Sciatic nerve (tissue), 2 donors: ENCODE data around the gene RASIP1. TPM values are rescaled to one million over a fixed set of nuclear protein-coding genes. Genes with fewer than 3 reads are reported as not detected.
"Not testable (repeated sequence)": the region's sequence is repeated elsewhere in the genome, so short reads cannot be mapped to it uniquely, and the experiment has no call there.

ENCODE experiments used
- ATAC-seq: fragments of 200-7000 bp; cut with Tn5 transposase; one replicate; pipeline ENCODE4 v1.9.1; 2020; ENCODE audit warnings: mild to moderate bottlenecking, moderate library complexity
- DNase-seq: peaks from one replicate; pipeline ENCODE4 v3.0.0-alpha.2; 2020; ENCODE audit warnings: low spot score
- intact Hi-C: fragments of 100-400 bp; cut with DNase I; formaldehyde crosslinking; loops from one replicate; pipeline ENCODE4 v1.14.2; 2022
- total RNA-seq: library from RNA; stranded (reverse); fragmentation: NEBNext Ultra II Directional; extraction: Animal tissue kit (Norgen Biotek cat#: 25700); gene quantifications from one replicate; pipeline ENCODE4 v1.2.1, GENCODE V29; 2021
- donor health status: DM: no; HTN: no; CAD: no.
- donor health status: DM: no; HTN: no; CAD: no.

RASIP1 gene
- total RNA-seq, 1 donor from 2014 or later: 28.0 TPM

- DNase-seq: no peak
- no peak for ATAC-seq
- intact Hi-C loops: no loop called here
These were observed 826 bp downstream of the RASIP1 start for GRCh38 chr19:48739404-48740163.

- intact Hi-C loops: no loop called here
- peak; percentile 91 for ATAC-seq
- peak; percentile 96 for DNase-seq
These were observed 1.6 kb downstream of the RASIP1 start for GRCh38 chr19:48738557-48739403.

GRCh38 chr19:48737360-48737998 is 2.9 kb downstream of the RASIP1 start:
- ATAC-seq (peak; percentile 1), DNase-seq (no peak)
- intact Hi-C loops: no loop called here

- DNase-seq: no peak
- ATAC-seq: no peak
- intact Hi-C loops: no loop called here
These were observed 5.3 kb downstream of the RASIP1 start for GRCh38 chr19:48735031-48735615.

GRCh38 chr19:48734625-48735024 is 5.8 kb downstream of the RASIP1 start:
- intact Hi-C loops: no loop called here
- no peak for DNase-seq
- ATAC-seq: no peak

- DNase-seq (no peak), ATAC-seq (no peak)
- intact Hi-C loops: no loop called here
These were observed 9.0 kb downstream of the RASIP1 start for GRCh38 chr19:48731452-48731851.

GRCh38 chr19:48728911-48729664 is 11.3 kb downstream of the RASIP1 start:
- intact Hi-C loops: no loop called here
- DNase-seq (no peak), ATAC-seq (peak; percentile 40)

- no peak for DNase-seq
- intact Hi-C loops: no loop called here
- no peak for ATAC-seq
These were observed 13.9 kb downstream of the RASIP1 start for GRCh38 chr19:48726556-48726955.

- intact Hi-C loops: no loop called here
- peak; percentile 80 for DNase-seq
- ATAC-seq: peak; percentile 30
These were observed 15.3 kb downstream of the RASIP1 start for GRCh38 chr19:48724796-48725753.

GRCh38 chr19:48722196-48722708 is 18.2 kb downstream of the RASIP1 start:
- no peak for ATAC-seq
- intact Hi-C loops: no loop called here

GRCh38 chr19:48720613-48721296 is 19.7 kb downstream of the RASIP1 start:
- peak; percentile 92 for ATAC-seq
- intact Hi-C loops: no loop called here
- peak; percentile 99 for DNase-seq

More at GRCh38 chr19:48722196-48722708, 18.2 kb downstream of the RASIP1 start:
- no peak for DNase-seq

- DNase-seq: no peak
- intact Hi-C loops: no loop called here
- ATAC-seq: peak; percentile 0
These were observed 20.2 kb downstream of the RASIP1 start for GRCh38 chr19:48720251-48720612.

GRCh38 chr19:48719263-48720171 is 20.9 kb downstream of the RASIP1 start, which contains the start of gene MAMSTR:
Gene MAMSTR (minus strand): TSS chr19:48719725. CDS start chr19:48719031, 694 bp downstream.
- ATAC-seq (no peak), DNase-seq (peak; percentile 70)
- intact Hi-C loops: no loop called here

GRCh38 chr19:48718711-48719231 is 21.6 kb downstream of the RASIP1 start:
- ATAC-seq: no peak
- no peak for DNase-seq
- intact Hi-C loops: no loop called here

GRCh38 chr19:48718106-48718505 is 22.3 kb downstream of the RASIP1 start:
- intact Hi-C loops, DNase-seq, ATAC-seq: not testable (repeated sequence)
